ENCODE results near the gene ARHGAP1. TPM values are rescaled to one million over a fixed set of nuclear protein-coding genes. Genes with fewer than 3 reads are reported as not detected.

The ARHGAP1 gene
- total RNA-seq, 1 donor from 2014 or later, result 31.9 TPM

- Mint-ChIP-seq H3K27me3 (ENCODE audit: low read depth) (no peaks in the 10 kb centered on the region), H3K4me3 (no peak overlapping the region), H3K36me3 (ENCODE audit: low read depth) (peaks cover 3% of the 10 kb centered on the region), H3K9me3 (no peaks in the 10 kb centered on the region), H3K4me1 (no peaks in the 10 kb centered on the region), H3K27ac (ENCODE audit: unreplicated experiment) (no peak overlapping the region)
- no peak for DNase-seq (ENCODE audit: low read depth, low spot score)
- TF ChIP-seq, protein P1, sequence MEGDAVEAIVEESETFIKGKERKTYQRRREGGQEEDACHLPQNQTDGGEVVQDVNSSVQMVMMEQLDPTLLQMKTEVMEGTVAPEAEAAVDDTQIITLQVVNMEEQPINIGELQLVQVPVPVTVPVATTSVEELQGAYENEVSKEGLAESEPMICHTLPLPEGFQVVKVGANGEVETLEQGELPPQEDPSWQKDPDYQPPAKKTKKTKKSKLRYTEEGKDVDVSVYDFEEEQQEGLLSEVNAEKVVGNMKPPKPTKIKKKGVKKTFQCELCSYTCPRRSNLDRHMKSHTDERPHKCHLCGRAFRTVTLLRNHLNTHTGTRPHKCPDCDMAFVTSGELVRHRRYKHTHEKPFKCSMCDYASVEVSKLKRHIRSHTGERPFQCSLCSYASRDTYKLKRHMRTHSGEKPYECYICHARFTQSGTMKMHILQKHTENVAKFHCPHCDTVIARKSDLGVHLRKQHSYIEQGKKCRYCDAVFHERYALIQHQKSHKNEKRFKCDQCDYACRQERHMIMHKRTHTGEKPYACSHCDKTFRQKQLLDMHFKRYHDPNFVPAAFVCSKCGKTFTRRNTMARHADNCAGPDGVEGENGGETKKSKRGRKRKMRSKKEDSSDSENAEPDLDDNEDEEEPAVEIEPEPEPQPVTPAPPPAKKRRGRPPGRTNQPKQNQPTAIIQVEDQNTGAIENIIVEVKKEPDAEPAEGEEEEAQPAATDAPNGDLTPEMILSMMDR (conservative IDR thresholded peaks at IDR 0.05), result no peak
Measured at GRCh38 chr11:46640036-46640788, 60.2 kb downstream of the ARHGAP1 start.

- TF ChIP-seq, protein P1 (conservative IDR thresholded peaks at IDR 0.05), result no peak
- Mint-ChIP-seq H3K4me3 (no peak overlapping the region), H3K4me1 (no peaks in the 10 kb centered on the region), H3K27ac (ENCODE audit: unreplicated experiment) (no peak overlapping the region), H3K27me3 (ENCODE audit: low read depth) (no peaks in the 10 kb centered on the region), H3K9me3 (no peaks in the 10 kb centered on the region), H3K36me3 (ENCODE audit: low read depth) (peaks cover 3% of the 10 kb centered on the region)
- DNase-seq (ENCODE audit: low read depth, low spot score), result no peak
Measured at GRCh38 chr11:46639197-46639839, 61.1 kb downstream of the ARHGAP1 start.

- Mint-ChIP-seq H3K27ac (ENCODE audit: unreplicated experiment) (no peak overlapping the region), H3K36me3 (ENCODE audit: low read depth) (peaks cover under 1% of the 10 kb centered on the region), H3K9me3 (no peaks in the 10 kb centered on the region), H3K27me3 (ENCODE audit: low read depth) (no peaks in the 10 kb centered on the region), H3K4me3 (no peak overlapping the region), H3K4me1 (no peaks in the 10 kb centered on the region)
- TF ChIP-seq, protein P1 (conservative IDR thresholded peaks at IDR 0.05), result no peak
- DNase-seq (ENCODE audit: low read depth, low spot score), result no peak
Measured at GRCh38 chr11:46637546-46637945, 62.9 kb downstream of the ARHGAP1 start.

DNA sequence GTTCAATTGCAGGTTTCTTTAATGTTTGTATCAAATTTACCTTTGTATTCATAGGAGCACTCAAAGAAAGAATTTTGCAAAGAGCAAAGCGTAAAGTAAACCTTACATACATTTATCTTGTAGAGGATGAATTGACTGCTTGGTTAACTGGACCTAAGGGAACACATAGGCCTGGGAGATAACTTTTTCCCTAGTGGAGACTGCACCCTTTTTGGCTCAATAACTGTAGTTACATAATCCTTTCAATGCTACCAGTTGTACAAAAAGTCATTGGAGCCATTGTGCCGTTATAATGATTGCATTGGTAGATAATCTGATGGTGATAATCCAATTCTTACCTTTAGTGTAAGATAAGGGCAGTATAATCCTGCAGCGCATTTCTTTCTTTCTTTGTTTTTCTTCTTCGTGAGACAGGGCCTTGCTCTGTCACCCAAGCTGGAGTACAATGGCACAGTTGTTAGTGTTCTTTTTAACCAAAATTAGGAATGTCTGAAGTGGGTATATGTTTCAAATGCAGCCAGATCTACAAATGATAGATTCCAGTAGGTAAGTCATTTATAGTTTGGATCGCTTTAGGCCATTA is 64.8 kb downstream of the ARHGAP1 start:
- Mint-ChIP-seq H3K36me3 (ENCODE audit: low read depth) (no peaks in the 10 kb centered on the region), H3K27ac (ENCODE audit: unreplicated experiment) (no peak overlapping the region), H3K9me3 (no peaks in the 10 kb centered on the region), H3K4me3 (no peak overlapping the region), H3K4me1 (no peaks in the 10 kb centered on the region), H3K27me3 (ENCODE audit: low read depth) (no peaks in the 10 kb centered on the region)
- TF ChIP-seq, protein P1 (conservative IDR thresholded peaks at IDR 0.05), result no peak
- DNase-seq (ENCODE audit: low read depth, low spot score), result no peak

DNA sequence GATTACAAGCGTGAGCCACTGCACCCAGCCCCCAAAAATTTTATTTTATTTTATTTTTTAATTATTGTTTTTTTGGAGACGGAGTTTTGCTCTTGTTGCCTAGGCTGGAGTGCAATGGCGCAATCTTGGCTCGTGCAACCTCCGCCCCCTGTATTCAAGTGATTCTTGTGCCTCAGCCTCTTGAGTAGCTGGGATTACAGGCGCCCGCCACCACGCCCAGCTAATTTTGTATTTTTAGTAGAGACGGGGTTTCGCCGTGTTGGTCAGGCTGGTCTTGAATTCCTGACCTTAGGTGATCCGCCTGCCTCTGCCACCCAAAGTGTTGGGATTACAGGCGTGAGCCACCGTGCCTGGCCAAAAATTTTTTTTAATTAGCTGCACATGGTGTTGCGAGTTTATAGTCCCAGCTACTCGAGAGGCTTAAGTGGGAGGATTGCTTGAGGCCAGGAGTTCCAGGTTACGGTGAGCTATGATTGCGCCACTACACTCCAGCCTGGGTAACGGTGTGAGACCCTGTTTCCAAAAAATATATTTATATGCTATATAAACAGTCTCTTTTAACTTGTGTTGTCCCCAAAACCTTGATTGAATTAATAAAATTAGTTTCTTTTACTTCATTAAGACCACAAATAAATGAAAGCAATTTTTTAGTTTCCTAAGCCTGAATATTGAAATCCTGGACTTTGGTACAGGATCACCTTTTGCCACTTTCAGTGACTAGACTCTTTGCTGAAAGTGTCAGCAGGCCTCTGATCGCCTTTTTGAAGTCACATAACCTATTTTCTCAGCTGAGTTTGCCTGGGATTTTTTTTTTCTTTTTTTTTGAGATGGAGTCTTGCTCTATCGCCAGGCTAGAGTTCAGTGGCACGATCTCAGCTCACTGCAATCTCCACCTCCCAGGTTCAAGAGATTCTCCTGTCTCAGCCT is 66.9 kb downstream of the ARHGAP1 start:
- Mint-ChIP-seq H3K27ac (ENCODE audit: unreplicated experiment) (peak overlapping the region; percentile 57), H3K4me3 (no peak overlapping the region), H3K36me3 (ENCODE audit: low read depth) (no peaks in the 10 kb centered on the region), H3K27me3 (ENCODE audit: low read depth) (no peaks in the 10 kb centered on the region), H3K9me3 (no peaks in the 10 kb centered on the region), H3K4me1 (no peaks in the 10 kb centered on the region)
- no peak for DNase-seq (ENCODE audit: low read depth, low spot score)
- TF ChIP-seq, protein P1 (conservative IDR thresholded peaks at IDR 0.05), result no peak

All from neural crest cell (in vitro differentiated cells).